ENCODE measurements around the gene DPP9. TPM values are rescaled to one million over a fixed set of nuclear protein-coding genes. Genes with fewer than 3 reads are reported as not detected.

The DPP9 gene
- total and polyA plus RNA-seq, 2 of the 8 experiments (the other 6 are each of a cell fraction or from before 2014, with no cell fraction given) = 11.6 to 40.7 TPM

DNA sequence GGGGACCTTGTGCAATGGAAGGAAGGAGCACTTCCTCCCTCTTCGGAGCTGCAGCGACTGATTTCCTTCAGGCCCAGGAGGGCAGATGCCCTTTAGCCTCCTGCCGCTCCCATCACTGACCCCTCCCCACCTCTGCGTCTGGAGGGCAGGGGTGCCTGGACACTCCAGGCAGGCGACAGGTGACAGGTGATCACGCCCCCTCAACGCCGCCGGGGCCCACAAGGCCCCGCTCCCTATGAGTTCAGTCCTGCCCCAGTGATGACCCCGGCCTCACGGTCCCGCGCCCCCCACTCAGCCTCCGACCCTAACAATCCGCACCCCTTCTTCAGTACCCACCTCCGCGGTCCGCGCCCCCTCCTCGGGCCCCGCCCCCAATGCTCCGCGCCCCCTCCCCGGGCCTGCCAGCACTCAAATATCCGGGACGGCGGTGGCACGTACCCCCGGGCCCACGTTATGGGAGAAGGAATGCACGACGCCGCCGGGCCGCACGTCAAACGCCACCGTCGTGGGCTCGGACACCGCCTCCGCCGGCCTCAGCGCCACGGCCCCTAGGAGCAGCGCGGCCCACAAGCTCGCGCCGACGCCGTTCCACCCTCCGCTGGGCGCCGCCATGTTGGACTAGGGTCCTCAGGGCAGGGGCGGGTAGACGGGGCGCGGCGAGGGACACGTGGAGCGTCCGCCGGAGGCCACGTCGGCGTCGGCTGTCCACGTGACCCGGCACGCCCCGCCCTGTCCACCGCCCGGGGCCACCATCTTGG is 53.7 kb downstream of the DPP9 start, which contains the start of gene MYDGF (continued):
- TF ChIP-seq E2F6 (IDR thresholded peaks at IDR 0.05) (peak; percentile 75), EP300 (IDR thresholded peaks at IDR 0.05; ENCODE audit: borderline replicate concordance in 1 of 2, low read depth in 2 of 2, low read length in 2 of 2) (no peak), ASH2L (IDR thresholded peaks at IDR 0.05; ENCODE audit: low read length) (peak; percentile 94), YY1 (IDR thresholded peaks at IDR 0.05; ENCODE audit: low read depth, low read length) (peak; percentile 98), SP4 (IDR thresholded peaks at IDR 0.05; ENCODE audit: low read length) (no peak), SIN3A (conservative IDR thresholded peaks at IDR 0.05 in 1 of 2, IDR thresholded peaks at IDR 0.05 in 1 of 2; ENCODE audit: low read depth in 1 of 2, low read length in 2 of 2) (peak; percentile 79 to 88; a peak in 3 of 4 replicates), CEBPB (IDR thresholded peaks at IDR 0.05; ENCODE audit: low read depth, low read length) (no peak), POLR2AphosphoS5 (IDR thresholded peaks at IDR 0.05; ENCODE audit: low read depth, low read length) (peak; percentile 83), EZH2 (IDR thresholded peaks at IDR 0.05; ENCODE audit: low read depth, low read length, severe bottlenecking) (no peak), SP2 (IDR thresholded peaks at IDR 0.05; ENCODE audit: low read length) (no peak), CHD2 (IDR thresholded peaks at IDR 0.05; ENCODE audit: low read length) (no peak), TBP (IDR thresholded peaks at IDR 0.05; ENCODE audit: low read depth, low read length) (peak; percentile 73; the same call in 1 of the 2 replicates), SIX5 (IDR thresholded peaks at IDR 0.05; ENCODE audit: low read depth, low read length) (no peak), KDM5A (IDR thresholded peaks at IDR 0.05; ENCODE audit: low read length) (peak; percentile 85), TAF1 (IDR thresholded peaks at IDR 0.05; ENCODE audit: low read depth, low read length) (peak; percentile 86), CREB1 (IDR thresholded peaks at IDR 0.05) (peak; percentile 74), POLR2A (IDR thresholded peaks at IDR 0.05; ENCODE audit: control extremely low read depth in 1 of 2, low read depth in 2 of 2, low read length in 2 of 2) (peak in 1 of 2 experiments; percentile 71; a peak in 2 of 3 replicates), SIRT6 (IDR thresholded peaks at IDR 0.05; ENCODE audit: low read length) (no peak), TAF7 (optimal IDR thresholded peaks at IDR 0.05; ENCODE audit: borderline replicate concordance, low read depth, low read length) (peak; percentile 19), KDM4A (IDR thresholded peaks at IDR 0.05; ENCODE audit: low read depth, low read length, severe bottlenecking) (peak; percentile 86), SP1 (IDR thresholded peaks at IDR 0.05; ENCODE audit: low read depth, low read length) (peak; percentile 26; the same call in 1 of the 2 replicates)
- TF ChIP-seq, protein P1, sequence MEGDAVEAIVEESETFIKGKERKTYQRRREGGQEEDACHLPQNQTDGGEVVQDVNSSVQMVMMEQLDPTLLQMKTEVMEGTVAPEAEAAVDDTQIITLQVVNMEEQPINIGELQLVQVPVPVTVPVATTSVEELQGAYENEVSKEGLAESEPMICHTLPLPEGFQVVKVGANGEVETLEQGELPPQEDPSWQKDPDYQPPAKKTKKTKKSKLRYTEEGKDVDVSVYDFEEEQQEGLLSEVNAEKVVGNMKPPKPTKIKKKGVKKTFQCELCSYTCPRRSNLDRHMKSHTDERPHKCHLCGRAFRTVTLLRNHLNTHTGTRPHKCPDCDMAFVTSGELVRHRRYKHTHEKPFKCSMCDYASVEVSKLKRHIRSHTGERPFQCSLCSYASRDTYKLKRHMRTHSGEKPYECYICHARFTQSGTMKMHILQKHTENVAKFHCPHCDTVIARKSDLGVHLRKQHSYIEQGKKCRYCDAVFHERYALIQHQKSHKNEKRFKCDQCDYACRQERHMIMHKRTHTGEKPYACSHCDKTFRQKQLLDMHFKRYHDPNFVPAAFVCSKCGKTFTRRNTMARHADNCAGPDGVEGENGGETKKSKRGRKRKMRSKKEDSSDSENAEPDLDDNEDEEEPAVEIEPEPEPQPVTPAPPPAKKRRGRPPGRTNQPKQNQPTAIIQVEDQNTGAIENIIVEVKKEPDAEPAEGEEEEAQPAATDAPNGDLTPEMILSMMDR (IDR thresholded peaks at IDR 0.05; ENCODE audit: control extremely low read depth in 1 of 3, insufficient read depth in 1 of 3, low read depth in 1 of 3, low read length in 3 of 3) = no peak
